NB4 (cell line): ENCODE data around the gene NRN1L.

Experiments used
- DNase-seq: peaks from one replicate; pipeline ENCODE4 v3.0.0; 2010; ENCODE audit warnings: low read depth
- H3K4me3 ChIP-seq: one replicate; pipeline ENCODE4 v1.5.1; 2011; ENCODE audit warnings: mild to moderate bottlenecking, low read depth, low read length, moderate library complexity
- CTCF ChIP-seq: IDR thresholded peaks from one replicate; pipeline ENCODE4 v1.5.1; 2012; ENCODE audit warnings: low read depth, low read length
- MAX ChIP-seq: IDR thresholded peaks from 2 replicates; pipeline ENCODE4 v1.6.1; 2011; ENCODE audit warnings: low read depth, low read length
- MYC ChIP-seq: IDR thresholded peaks from 2 replicates; pipeline ENCODE4 v1.6.1; 2011; ENCODE audit warnings: low read depth, low read length
- POLR2A ChIP-seq: IDR thresholded peaks from 2 replicates; pipeline ENCODE4 v1.6.1; 2011; ENCODE audit warnings: mild to moderate bottlenecking; ENCODE audit not compliant: insufficient read length; ENCODE audit errors: extremely low read depth

Gene NRN1L

GRCh38 chr16:67843343-67843765 lies 41.3 kb upstream of the NRN1L start:
- no peak for DNase-seq
- TF ChIP-seq POLR2A (no peak), MAX (no peak), MYC (no peak), CTCF (no peak)
- H3K4me3 ChIP-seq: peak overlapping the region; percentile 77

DNA sequence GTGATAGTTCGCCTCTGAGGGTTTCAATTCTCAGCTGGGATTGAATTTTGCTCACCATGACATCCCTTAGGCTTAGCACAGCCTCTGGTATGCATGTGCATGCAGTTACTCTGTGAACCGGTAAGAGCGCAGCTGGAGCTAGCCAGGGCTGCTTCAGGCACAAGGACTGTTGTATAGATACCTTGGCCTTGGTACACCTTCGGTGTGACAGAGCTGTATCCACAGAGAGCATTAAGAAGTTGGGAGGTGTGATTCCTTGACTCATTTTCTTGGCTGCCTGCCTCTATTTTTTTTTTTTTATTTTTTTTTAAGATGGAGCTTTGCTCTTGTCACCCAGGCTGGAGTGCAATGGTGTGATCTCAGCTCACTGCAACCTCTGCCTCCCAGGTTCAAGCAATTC lies 40.2 kb upstream of the NRN1L start:
- TF ChIP-seq POLR2A (no peak), MAX (no peak), MYC (no peak), CTCF (no peak)
- peak overlapping the region; percentile 77 for H3K4me3 ChIP-seq
- no peak for DNase-seq

DNA sequence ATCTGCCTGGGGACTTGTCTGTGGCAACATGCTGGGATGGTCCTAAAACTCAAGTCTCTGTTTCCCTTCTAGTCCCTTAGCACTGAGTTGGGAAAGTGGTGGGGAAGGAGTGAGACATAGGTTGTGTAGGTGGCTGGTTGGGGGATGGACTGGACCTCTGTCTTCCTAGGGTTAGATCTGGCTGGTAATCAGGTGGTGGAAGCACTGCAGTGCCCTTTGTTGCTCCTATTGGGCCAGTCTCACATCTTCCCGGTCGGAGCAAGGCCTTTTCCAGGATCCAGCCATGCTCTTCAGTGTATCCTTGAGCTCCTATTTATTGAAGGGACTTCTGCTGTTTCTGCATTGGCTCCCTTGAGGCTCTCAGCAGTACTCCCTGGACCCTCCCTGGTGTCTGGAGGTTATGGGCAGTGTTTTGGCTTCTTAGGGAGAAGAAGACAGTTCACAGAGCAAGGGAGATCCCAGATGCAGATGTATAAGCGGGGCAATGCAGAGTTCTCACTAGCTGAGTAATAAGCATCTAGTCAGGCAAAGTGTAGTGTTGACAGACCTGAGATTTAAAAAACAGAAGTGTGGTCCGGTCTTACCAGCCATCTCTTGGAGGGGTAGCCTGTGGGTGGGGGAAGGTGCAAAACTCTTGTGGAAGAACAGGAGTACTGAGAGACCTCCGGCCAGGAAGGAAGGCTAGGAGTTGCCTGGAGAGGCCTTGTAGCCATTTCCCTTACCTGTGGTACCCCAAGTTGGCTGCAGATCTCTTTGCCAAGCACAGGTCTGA lies 39.2 kb upstream of the NRN1L start:
- H3K4me3 ChIP-seq: peak overlapping the region; percentile 68
- peak; percentile 59 for DNase-seq
- no peak for TF ChIP-seq MAX
- no peak for TF ChIP-seq CTCF
- TF ChIP-seq POLR2A: no peak
- no peak for TF ChIP-seq MYC

GRCh38 chr16:67846063-67846319 lies 38.7 kb upstream of the NRN1L start:
- peak overlapping the region; percentile 68 for H3K4me3 ChIP-seq
- DNase-seq: no peak
- no peak for TF ChIP-seq CTCF
- TF ChIP-seq POLR2A: no peak
- no peak for TF ChIP-seq MAX
- no peak for TF ChIP-seq MYC

GRCh38 chr16:67846320-67847063 lies 38.2 kb upstream of the NRN1L start, which contains the start of gene NUTF2:
Gene NUTF2, plus strand, starts transcription at chr16:67846933. Its CDS starts 18,198 bp downstream, at chr16:67865131.
- peak; percentile 99 for DNase-seq
- TF ChIP-seq POLR2A (peak; percentile 44), CTCF (no peak), MAX (peak; percentile 60; the same call in 1 of the 2 replicates), MYC (peak; percentile 45)
- H3K4me3 ChIP-seq: peak within 1 kb of the TSS; percentile 84
